Right hindlimb (tissue), 1 donor: ENCODE measurements around the gene SLC35C1.
"Not testable (repeated sequence)": the region's sequence is repeated elsewhere in the genome, so short reads cannot be mapped to it uniquely, and the experiment has no call there.

Experiments used
- DNase-seq: peaks from one replicate; pipeline ENCODE4 v3.0.0-alpha.2; 2018

Gene SLC35C1

GRCh38 chr11:45811571-45812290 lies 6.8 kb downstream of the SLC35C1 start:
- no peak for DNase-seq

- no peak for DNase-seq
Observed at GRCh38 chr11:45812581-45813548, 7.9 kb downstream of the SLC35C1 start.

- no peak for DNase-seq
Observed at GRCh38 chr11:45815747-45816146, 10.8 kb downstream of the SLC35C1 start.

DNA sequence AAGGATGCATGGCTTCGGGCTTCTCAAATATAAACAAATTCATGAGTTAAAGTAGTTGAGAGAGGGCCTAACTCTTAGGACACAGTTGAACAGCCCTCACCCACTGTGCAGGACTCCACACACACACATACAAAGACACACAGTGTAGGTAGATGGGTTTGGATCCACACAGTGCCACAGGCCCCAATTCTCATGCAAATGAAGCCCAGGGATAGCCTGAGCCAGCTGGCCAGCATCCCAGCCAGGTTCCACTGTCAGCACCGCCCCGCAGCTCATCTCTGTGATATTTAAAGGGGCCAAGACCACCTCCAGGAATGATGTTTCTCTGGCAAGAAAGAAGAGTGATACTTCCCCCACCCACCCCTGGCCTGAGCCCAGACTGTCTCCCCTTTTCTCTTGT lies 11.7 kb downstream of the SLC35C1 start:
- no peak for DNase-seq

DNA sequence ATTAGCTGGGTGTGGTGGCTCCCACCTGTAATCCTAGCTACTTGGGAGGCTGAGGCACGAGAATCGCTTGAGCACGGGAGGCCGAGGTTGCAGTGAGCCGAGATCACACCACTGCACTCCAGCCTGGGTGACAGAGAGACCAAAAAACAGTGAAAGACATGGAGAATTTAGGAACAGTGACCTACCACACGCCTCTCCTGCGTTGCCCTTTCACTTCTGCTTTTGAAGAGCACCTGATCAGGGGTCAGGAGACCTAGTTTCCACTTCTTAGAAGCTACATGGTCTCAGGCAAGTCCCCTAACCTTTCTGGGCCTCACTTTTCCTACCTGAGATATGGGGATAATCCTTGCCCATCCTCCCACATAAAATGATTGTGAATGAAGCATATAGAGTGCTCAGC lies 12.2 kb downstream of the SLC35C1 start:
- no peak for DNase-seq

DNA sequence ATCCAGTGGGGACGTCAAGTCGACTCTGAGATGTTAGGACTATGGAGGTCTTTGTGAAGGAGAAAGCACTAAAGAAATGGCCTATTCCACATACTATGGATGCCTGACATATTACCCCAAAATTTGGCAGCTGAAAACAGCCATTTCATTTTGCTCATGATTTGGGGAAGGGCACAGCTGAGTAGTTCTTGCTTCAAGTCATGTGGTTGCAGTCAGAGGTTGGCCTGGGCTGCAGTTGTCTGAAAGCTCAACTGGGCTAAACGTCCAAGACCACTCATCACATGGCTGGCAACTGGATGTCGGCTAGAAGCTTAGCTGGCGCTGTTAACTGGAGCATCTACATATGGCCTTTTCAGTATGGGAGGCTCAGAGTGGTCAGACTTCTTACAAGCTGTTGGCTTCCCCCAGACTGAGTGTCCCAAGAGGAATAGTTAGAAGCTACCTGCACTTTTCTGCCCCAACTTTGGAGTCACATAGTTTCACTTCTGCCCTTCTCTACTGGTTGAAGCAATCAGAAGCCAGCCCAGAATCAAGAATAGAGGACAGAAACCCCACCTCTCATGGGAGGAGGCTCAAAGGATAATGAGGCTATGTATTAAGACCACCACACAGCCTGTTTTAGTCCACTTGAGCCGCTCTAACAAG lies 14.1 kb downstream of the SLC35C1 start:
- peak; percentile 12 for DNase-seq

- no peak for DNase-seq
Observed at GRCh38 chr11:45820211-45820857, 15.4 kb downstream of the SLC35C1 start.

GRCh38 chr11:45826492-45826891 lies 21.5 kb downstream of the SLC35C1 start:
- DNase-seq: not testable (repeated sequence)

- no peak for DNase-seq
Observed at GRCh38 chr11:45827123-45827522, 22.2 kb downstream of the SLC35C1 start.

GRCh38 chr11:45828996-45829395 lies 24.0 kb downstream of the SLC35C1 start:
- no peak for DNase-seq

DNA sequence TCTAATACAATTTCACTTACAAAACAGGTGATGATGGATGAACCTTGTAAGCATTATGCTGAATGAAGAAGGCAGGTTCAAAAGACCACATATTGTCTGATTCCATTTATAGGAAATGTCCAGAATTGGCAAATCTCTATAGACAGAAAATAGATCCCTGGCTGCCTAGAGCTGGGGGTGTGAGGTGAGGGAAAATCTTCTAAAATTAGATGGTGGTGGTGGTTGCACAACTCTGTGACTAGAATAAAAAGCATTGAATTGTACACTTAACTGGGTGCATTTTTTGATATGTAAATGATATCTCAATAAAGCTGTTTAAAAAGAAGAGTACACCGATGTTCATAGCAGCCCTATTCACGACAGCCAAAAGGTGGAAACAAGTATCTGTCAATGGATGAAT lies 25.6 kb downstream of the SLC35C1 start:
- no peak for DNase-seq

DNA sequence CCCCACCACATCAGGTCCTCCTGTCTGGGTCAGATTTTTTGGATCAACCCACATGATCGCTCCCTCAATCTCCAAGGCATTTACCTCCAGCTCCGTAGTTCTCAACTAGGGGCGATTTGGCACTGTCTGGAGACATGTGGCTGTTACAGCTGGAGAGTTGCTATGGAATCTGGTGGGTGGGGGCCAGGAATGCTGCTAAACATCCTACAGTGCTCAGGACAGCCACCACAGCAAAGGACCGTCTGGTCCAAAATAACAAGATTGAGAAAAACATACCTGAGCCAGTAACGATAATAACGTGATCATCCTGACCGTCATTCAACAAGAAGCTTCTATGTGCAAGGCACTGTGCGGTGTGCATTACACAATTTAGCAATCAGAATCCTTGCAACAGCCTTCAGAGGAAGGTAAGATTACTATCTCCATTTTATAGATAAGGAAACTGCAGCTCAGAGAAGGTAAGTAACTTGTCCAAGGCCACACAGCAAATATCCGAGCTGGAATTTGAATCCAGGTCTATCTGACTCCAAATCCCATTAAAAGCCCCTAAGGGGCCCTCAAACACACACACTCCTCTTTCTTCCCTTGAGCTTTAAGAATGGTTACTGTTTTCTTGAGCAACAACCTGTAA lies 28.0 kb downstream of the SLC35C1 start:
- no peak for DNase-seq

GRCh38 chr11:45833761-45834160 lies 28.8 kb downstream of the SLC35C1 start:
- DNase-seq: no peak

DNA sequence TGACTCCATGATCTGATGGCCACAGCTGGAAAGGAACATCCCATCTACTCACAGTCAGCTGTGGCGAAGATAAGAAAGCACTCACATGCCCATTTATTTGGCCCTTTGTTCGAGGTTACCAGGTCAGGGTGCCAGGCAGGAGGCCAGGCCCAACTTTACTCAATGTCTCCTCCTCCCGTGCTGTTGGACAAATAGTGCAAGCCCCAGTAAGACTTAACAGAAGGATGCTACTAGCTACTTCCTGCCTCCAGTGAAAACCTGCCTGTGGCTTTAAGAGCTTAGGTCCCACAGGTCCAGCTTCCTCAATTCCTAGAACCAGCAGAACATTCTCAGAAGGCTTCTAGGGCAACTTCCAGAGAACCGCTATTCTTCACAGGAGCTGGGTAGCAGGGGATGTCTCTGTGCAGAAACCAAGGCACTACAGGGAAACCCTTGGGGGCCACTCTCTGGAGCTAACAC lies 29.4 kb downstream of the SLC35C1 start:
- no peak for DNase-seq

GRCh38 chr11:45839204-45839603 lies 34.3 kb downstream of the SLC35C1 start:
- DNase-seq: no peak

DNA sequence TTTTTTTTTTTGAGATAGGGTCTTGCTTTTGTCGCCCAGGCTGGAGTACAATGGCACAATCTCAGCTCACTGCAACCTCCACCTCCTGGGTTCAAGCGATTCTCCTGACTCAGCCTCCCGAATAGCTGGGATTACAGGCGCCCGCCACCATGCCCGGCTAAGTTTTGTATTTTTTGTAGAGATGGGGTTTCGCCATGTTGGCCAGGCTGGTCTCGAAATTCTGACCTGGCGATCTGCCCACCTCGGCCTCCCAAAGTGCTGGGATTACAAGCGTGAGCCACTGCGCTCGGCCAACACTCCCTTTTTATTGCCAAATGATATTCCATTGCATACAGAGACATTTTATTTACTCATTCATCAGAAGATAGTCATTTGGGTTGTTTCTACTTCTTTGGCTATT lies 35.3 kb downstream of the SLC35C1 start:
- not testable (repeated sequence) for DNase-seq

DNA sequence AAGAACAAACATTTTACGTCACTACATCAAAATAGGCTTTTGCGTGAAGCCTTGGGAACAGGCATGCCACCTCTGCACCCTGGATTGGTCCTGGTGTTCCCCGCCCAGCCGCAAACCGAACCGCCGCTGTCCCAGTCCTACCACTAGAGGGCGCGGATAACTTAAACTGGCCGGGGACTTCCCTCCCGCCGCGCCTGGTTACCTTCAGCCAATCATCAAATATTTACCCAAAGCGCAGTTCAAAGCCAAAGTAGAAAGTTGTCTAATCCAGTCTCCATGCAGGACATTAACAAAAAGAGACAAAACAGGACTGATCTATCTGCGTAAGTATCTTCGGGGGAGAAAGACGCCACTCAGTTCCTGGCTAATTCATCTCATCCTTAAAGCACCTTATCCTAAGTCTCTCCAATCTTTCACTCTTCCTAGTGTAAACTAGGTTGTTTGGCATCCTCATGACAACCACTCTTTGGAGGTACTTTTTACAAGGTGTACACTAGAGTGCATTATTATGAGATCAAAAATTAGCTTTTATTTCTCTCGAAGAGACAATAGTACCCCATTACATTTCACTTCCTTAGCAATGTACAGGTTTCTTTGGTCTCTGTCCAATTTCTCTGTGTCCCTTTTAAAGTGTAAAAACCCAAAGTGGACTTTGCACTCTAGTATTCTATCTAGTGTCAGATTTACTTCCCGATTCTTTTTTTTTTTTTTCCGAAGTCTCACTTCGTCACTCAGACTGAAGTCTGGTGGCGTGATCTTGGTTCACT lies 38.4 kb downstream of the SLC35C1 start:
- DNase-seq: peak; percentile 91

DNA sequence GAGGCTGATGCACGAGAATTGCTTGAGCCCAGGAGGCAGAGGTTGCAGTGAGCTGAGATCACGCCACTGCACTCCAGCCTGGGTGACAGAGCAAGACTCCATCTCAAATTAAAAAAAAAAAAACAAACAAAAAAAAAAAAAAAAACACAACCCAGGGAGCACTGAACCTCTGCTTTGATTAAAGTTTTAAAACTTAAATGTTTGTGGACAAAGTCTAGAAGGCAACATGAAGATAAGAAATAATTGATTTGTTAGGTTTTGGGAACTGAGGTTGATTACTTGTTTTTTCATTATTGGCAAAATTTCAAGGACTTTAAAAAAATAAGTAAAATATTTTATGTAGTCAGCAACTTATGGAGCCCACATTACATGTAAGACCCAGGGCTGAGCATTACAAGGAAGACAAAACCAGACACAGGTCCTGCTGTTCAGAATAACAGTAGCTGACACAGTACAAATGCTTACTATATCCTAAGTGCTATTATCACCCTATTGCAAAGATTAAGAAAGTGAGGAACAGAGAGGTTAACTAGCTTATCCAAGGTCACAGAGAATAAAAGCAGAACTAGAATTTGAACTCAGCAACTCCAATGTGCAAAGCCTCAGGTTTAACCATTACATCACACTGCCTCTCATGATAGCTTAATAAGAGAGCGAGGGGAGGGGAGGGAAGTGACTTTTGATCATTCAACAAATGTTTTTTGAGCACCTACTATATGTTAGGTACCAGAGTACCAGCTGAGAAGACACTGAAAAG lies 40.1 kb downstream of the SLC35C1 start:
- DNase-seq: no peak

DNA sequence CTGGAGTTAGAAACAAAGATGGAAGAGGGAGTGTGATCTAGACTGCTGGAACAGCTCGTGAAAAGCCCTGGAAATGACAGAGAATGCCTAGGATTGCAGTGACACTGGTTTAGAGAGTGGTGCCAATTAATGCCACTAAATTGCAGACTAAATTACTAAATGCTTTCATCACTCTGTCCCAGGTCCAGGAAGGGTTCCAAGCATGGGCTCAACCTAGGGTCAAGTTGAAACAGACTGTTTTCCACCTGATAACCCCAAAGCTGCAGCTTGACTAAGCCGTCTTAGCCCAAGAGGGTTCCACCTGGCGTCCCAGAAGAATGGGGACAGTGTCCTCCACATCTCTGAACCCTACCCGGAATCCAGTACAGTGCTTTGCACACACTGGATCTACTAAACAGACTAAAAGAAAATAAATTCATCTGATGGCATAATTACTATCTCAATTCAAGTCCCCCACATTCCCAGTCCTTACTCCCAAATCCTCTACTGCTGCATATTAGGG lies 41.3 kb downstream of the SLC35C1 start:
- no peak for DNase-seq
